GM10248 (cell line): ENCODE data around the gene TTC5.
"Not testable (repeated sequence)": the region's sequence is repeated elsewhere in the genome, so short reads cannot be mapped to it uniquely, and the experiment has no call there.

ENCODE experiments used
- CTCF ChIA-PET: fragments of 300-600 bp; sonication (Branson Sonifier 250); formaldehyde crosslinking; extraction: SDS; loops from one replicate; lab custom pipeline; 2021; ENCODE audit warnings: antibody characterized with exemption; lab: Yijun Ruan, JAX
- POLR2A ChIA-PET: fragments of 350-650 bp; sonication (Branson Sonifier 250); formaldehyde crosslinking; extraction: SDS; loops from one replicate; lab custom pipeline; 2020; ENCODE audit warnings: antibody characterized with exemption; lab: Yijun Ruan, JAX
- DNase-seq: peaks from one replicate; pipeline ENCODE4 v3.0.0; 2012; ENCODE audit errors: extremely low spot score
- CTCF ChIP-seq: IDR thresholded peaks from 2 replicates; pipeline ENCODE4 v1.5.1; 2012; ENCODE audit warnings: mild to moderate bottlenecking, low read depth; ENCODE audit errors: extremely low read depth, missing control alignments, control extremely low read depth

The TTC5 gene

DNA sequence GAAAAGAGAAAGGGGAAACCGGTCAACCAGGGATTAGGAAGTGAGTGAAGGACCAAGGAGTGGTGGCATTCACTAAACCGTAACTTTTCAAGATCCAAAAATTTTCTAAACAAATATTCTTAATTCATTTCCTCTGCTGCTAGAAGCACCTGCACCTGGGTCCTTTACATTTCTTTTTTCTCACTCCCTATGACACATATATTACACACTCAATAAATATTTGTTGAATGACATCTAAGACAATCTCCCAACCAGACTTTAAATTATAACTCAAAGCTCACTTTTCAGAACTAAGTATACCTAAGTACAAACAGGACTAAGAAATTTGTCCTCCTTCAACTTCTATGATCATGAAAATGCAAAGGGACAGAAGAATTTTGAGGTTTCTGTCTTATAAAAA, 11.1 kb downstream of the TTC5 start:
- no peak for TF ChIP-seq CTCF
- CTCF ChIA-PET, result interaction anchor here (2.9 kb wide), 1 partner anchor 11 kb away, joined by 13 read pairs; the partner anchor contains the start of gene TTC5
- no peak for DNase-seq
- POLR2A ChIA-PET, result no interaction called here

GRCh38 chr14:20281998-20282397, 23.8 kb downstream of the TTC5 start:
- CTCF ChIA-PET, POLR2A ChIA-PET, DNase-seq: not testable (repeated sequence)

GRCh38 chr14:20280265-20280664, 25.5 kb downstream of the TTC5 start:
- CTCF ChIA-PET, result not testable (repeated sequence)

DNA sequence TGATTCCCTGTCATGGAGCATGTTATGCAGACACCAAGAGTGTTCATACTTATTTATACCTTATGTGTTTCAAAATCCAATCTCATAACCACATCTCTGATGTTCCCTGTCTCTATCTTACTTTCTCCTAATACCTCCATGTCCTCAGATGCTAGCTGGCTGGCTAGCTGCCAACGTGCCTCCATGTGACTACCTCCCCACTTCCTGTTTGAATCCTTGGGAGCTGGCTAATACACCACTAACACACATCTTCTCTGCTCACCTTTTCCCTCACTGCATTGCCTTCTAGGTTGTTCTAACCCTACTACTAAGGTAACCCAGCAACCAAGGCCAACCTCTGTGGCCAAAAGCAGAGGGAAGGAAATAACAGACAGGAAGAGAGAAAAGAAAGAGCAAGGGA, 27.3 kb downstream of the TTC5 start:
- ChIA-PET POLR2A (no interaction called here), CTCF (no interaction called here)
- DNase-seq, result no peak
- no peak for TF ChIP-seq CTCF

More at GRCh38 chr14:20280265-20280664, 25.5 kb downstream of the TTC5 start:
- DNase-seq, POLR2A ChIA-PET: not testable (repeated sequence)

- DNase-seq, result no peak
- ChIA-PET CTCF (no interaction called here), POLR2A (no interaction called here)
- no peak for TF ChIP-seq CTCF
These were observed 28.3 kb downstream of the TTC5 start for GRCh38 chr14:20277409-20277808.

- CTCF ChIA-PET, result no interaction called here
- DNase-seq, result no peak
- POLR2A ChIA-PET, result no interaction called here
- TF ChIP-seq CTCF, result no peak
These were observed 31.7 kb downstream of the TTC5 start for GRCh38 chr14:20274062-20274461.

DNA sequence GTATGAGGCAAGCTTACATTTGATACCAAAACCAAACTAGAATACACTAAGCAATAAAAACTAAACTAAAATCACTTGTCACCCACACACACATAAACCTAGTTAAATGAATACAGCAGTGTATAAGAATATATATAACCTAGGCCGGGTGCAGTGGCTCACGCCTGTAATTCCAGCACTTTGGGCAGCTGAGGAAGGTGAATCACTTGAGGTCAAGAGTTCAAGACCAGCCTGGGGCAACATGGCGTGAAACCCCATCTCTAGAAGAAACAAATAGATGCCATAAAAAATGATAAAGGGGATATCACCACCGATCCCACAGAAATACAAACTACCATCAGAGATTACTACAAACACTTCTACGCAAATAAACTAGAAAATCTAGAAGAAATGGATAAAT, 41.4 kb downstream of the TTC5 start:
- POLR2A ChIA-PET, DNase-seq, CTCF ChIA-PET: not testable (repeated sequence)

GRCh38 chr14:20262642-20263128, 43.1 kb downstream of the TTC5 start:
- POLR2A ChIA-PET, result no interaction called here
- CTCF ChIA-PET, result no interaction called here
- no peak for DNase-seq
- no peak for TF ChIP-seq CTCF
